Neural progenitor cell (in vitro differentiated cells): ENCODE results near the gene DPM1. TPM values are rescaled to one million over a fixed set of nuclear protein-coding genes. Genes with fewer than 3 reads are reported as not detected.

Experiments used
- DNase-seq: peaks from one replicate; pipeline ENCODE4 v3.0.0-alpha.2; 2016; ENCODE audit warnings: low spot score
- H2AFZ ChIP-seq: fragments of 200-600 bp; sonication (generic); replicated peaks from 2 replicates; pipeline ENCODE4 v1.6.1; 2016; ENCODE audit warnings: antibody characterized with exemption
- H3F3A ChIP-seq: fragments of 200-600 bp; sonication (generic); 2 replicates; pipeline ENCODE4 v1.6.1; 2016; ENCODE audit warnings: antibody characterized with exemption, low read depth
- H3K27ac ChIP-seq: fragments of 200-600 bp; sonication (generic); 2 replicates; pipeline ENCODE4 v1.5.1; 2016; ENCODE audit warnings: mild to moderate bottlenecking
- H3K27me3 ChIP-seq: fragments of 200-600 bp; sonication (generic); 2 replicates; pipeline ENCODE4 v1.6.1; 2016; ENCODE audit warnings: mild to moderate bottlenecking, moderate library complexity
- H3K36me3 ChIP-seq: fragments of 200-600 bp; sonication (generic); 2 replicates; pipeline ENCODE4 v1.5.1; 2016
- H3K4me1 ChIP-seq: fragments of 200-600 bp; sonication (generic); 2 replicates; pipeline ENCODE4 v1.6.1; 2016; ENCODE audit warnings: mixed run types
- H3K4me2 ChIP-seq: fragments of 200-600 bp; sonication (generic); 2 replicates; pipeline ENCODE4 v1.6.1; 2016
- H3K4me3 ChIP-seq: fragments of 200-600 bp; sonication (generic); 2 replicates; pipeline ENCODE4 v1.5.1; 2016
- H3K79me2 ChIP-seq: fragments of 200-600 bp; sonication (generic); 2 replicates; pipeline ENCODE4 v1.6.1; 2016; ENCODE audit warnings: low read depth
- H3K9ac ChIP-seq: fragments of 200-600 bp; sonication (generic); 2 replicates; pipeline ENCODE4 v1.6.1; 2016
- H3K9me3 ChIP-seq: fragments of 200-600 bp; sonication (generic); 2 replicates; pipeline ENCODE4 v1.5.1; 2016; ENCODE audit warnings: low read depth
- H4K20me1 ChIP-seq: fragments of 200-600 bp; sonication (generic); 2 replicates; pipeline ENCODE4 v1.6.1; 2016; ENCODE audit warnings: low read depth
- H3K27ac Mint-ChIP-seq: 3 replicates; pipeline ENCODE4 v1.8.0; 2021; ENCODE audit warnings: mixed read lengths
- H3K27me3 Mint-ChIP-seq: 2 replicates; pipeline ENCODE4 v1.8.0; 2022; ENCODE audit warnings: low read depth, mild to moderate bottlenecking, inconsistent platforms, moderate library complexity, mixed read lengths; ENCODE audit not compliant: insufficient read depth
- H3K36me3 Mint-ChIP-seq: 3 replicates; pipeline ENCODE4 v1.8.0; 2021; ENCODE audit warnings: mixed read lengths
- H3K4me1 Mint-ChIP-seq: 3 replicates; pipeline ENCODE4 v1.8.0; 2021; ENCODE audit warnings: mixed read lengths
- H3K4me3 Mint-ChIP-seq: 3 replicates; pipeline ENCODE4 v1.8.0; 2021; ENCODE audit warnings: mild to moderate bottlenecking, moderate library complexity, mixed read lengths
- H3K9me3 Mint-ChIP-seq: 3 replicates; pipeline ENCODE4 v1.8.0; 2020; ENCODE audit warnings: mixed read lengths
- CTCF ChIP-seq: fragments of 200-600 bp; sonication (generic); IDR thresholded peaks from 2 replicates; pipeline ENCODE4 v1.5.1; 2017; ENCODE audit warnings: antibody characterized with exemption, mild to moderate bottlenecking
- EZH2 ChIP-seq: fragments of 200-600 bp; sonication (generic); IDR thresholded peaks from 2 replicates; pipeline ENCODE4 v1.6.1; 2017; ENCODE audit warnings: antibody characterized with exemption, mild to moderate bottlenecking, moderate library complexity
- EZH2phosphoT487 ChIP-seq: fragments of 200-600 bp; sonication (generic); IDR thresholded peaks from 2 replicates; pipeline ENCODE4 v1.6.1; 2017; ENCODE audit warnings: antibody characterized with exemption
- total RNA-seq: library from RNA; depleted of rRNA; stranded (reverse); fragments of >200 nt; gene quantifications from 2 replicates; pipeline ENCODE4 v1.2.3, GENCODE V29; 2015; ENCODE audit warnings: low replicate concordance

DPM1 gene
- total RNA-seq, 1 donor from 2014 or later: 173 TPM

DNA sequence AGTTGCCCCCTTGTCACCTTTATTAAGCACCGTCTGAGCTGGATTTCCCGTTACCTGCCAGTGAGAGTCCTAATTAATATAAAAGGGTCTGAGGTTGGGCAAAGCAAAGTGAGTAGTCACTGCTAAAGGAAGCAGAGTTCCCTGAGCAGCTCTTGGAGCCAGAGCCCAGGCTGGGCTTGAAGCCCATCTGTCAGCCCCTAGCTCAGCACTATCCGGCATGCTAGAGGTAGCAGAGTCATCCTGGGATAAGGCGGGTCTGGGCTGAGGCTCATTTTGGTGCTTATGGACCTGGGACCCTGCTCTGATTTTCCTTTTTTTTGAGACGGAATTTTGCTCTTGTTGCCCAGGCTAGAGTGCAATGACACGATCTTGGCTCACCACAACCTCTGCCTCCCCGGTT lies 73.3 kb downstream of the DPM1 start:
- no peak overlapping the region for H3K27ac Mint-ChIP-seq
- H3K4me1 Mint-ChIP-seq: no peaks in the 10 kb centered on the region
- H3F3A ChIP-seq: peaks cover 64% of the 10 kb centered on the region

More for the DNA sequence above, 73.3 kb downstream of the DPM1 start:
- H3K79me2 ChIP-seq: peaks cover 11% of the 10 kb centered on the region
- H3K9me3 ChIP-seq: no peaks in the 10 kb centered on the region
- no peaks in the 10 kb centered on the region for H3K27me3 ChIP-seq
- H3K36me3 ChIP-seq: peaks cover under 1% of the 10 kb centered on the region
- TF ChIP-seq EZH2phosphoT487 (no peak), CTCF (no peak), EZH2 (no peak)
- H3K4me3 ChIP-seq: no peak overlapping the region
- no peak overlapping the region for H3K4me2 ChIP-seq
- H3K4me1 ChIP-seq: no peaks in the 10 kb centered on the region
- Mint-ChIP-seq H3K36me3 (peaks cover 33% of the 10 kb centered on the region), H3K27me3 (no peaks in the 10 kb centered on the region), H3K9me3 (peaks cover 3% of the 10 kb centered on the region), H3K4me3 (no peak overlapping the region)
- no peak overlapping the region for H3K27ac ChIP-seq
- no peak overlapping the region for H3K9ac ChIP-seq
- H4K20me1 ChIP-seq: peaks cover 21% of the 10 kb centered on the region
- H2AFZ ChIP-seq: no peak overlapping the region
- DNase-seq: no peak

Other genes starting within 250 kb of the DPM1 start
- 31.0 and 45.7 TPM in 2 replicates for gene PARD6B, start 227.0 kb downstream of the DPM1 start, total RNA-seq
- 15.3 and 24.1 TPM in 2 replicates for gene BCAS4, start 163.5 kb downstream of the DPM1 start, total RNA-seq
- 56.1 and 75.4 TPM in 2 replicates for gene ADNP, start 27.1 kb downstream of the DPM1 start, total RNA-seq
- gene MOCS3, start 286 bp upstream of the DPM1 start, total RNA-seq: 5.6 and 7.5 TPM in 2 replicates
- 2.2 and 11.4 TPM in 2 replicates for gene KCNG1, start 64.6 kb upstream of the DPM1 start, total RNA-seq